Osteoblast (primary cell): Measurements from ENCODE around the gene SGPP2. TPM values are rescaled to one million over a fixed set of nuclear protein-coding genes. Genes with fewer than 3 reads are reported as not detected.
"Not testable (repeated sequence)": the region's sequence is repeated elsewhere in the genome, so short reads cannot be mapped to it uniquely, and the experiment has no call there.

Experiments
- DNase-seq: peaks from one replicate; pipeline ENCODE4 v3.0.0; 2011; ENCODE audit warnings: low spot score, mixed read lengths; ENCODE audit not compliant: insufficient read length; ENCODE audit errors: missing footprints
- H2AFZ ChIP-seq: 2 replicates; pipeline ENCODE4 v1.6.0; 2011; ENCODE audit warnings: mild to moderate bottlenecking, low read length
- H3K27ac ChIP-seq: 2 replicates; pipeline ENCODE4 v1.5.1; 2011; ENCODE audit warnings: mild to moderate bottlenecking, low read depth, low read length, moderate library complexity
- H3K27me3 ChIP-seq: 2 replicates; pipeline ENCODE4 v1.6.0; 2012; ENCODE audit warnings: mild to moderate bottlenecking, control low read depth, inconsistent platforms, low read length, moderate library complexity; ENCODE audit not compliant: insufficient read depth
- H3K36me3 ChIP-seq: 2 replicates; pipeline ENCODE4 v1.5.1; 2011; ENCODE audit warnings: mild to moderate bottlenecking, low read length, control low read depth, moderate library complexity; ENCODE audit not compliant: insufficient read depth
- H3K4me1 ChIP-seq: 2 replicates; pipeline ENCODE4 v1.5.1; 2011; ENCODE audit warnings: mild to moderate bottlenecking, low read length, control low read depth, moderate library complexity; ENCODE audit not compliant: insufficient read depth
- H3K4me2 ChIP-seq: 2 replicates; pipeline ENCODE4 v1.6.0; 2011; ENCODE audit warnings: mild to moderate bottlenecking, low read length; ENCODE audit not compliant: insufficient read depth
- H3K4me3 ChIP-seq: fragments of 200-600 bp; sonication (generic); 3 replicates; pipeline ENCODE4 v1.5.1; 2012; ENCODE audit warnings: mild to moderate bottlenecking, low read length, inconsistent platforms; ENCODE audit not compliant: insufficient read depth
- H3K79me2 ChIP-seq: 2 replicates; pipeline ENCODE4 v1.6.0; 2012; ENCODE audit warnings: mild to moderate bottlenecking, low read length, control low read depth, inconsistent platforms; ENCODE audit not compliant: insufficient read depth
- H3K9me3 ChIP-seq: 2 replicates; pipeline ENCODE4 v1.5.1; 2011; ENCODE audit warnings: low read depth, low read length, control low read depth
- H4K20me1 ChIP-seq: 2 replicates; pipeline ENCODE4 v1.6.0; 2012; ENCODE audit warnings: mild to moderate bottlenecking, low read length, control low read depth; ENCODE audit not compliant: insufficient read depth
- total RNA-seq: library from RNA; depleted of rRNA; stranded (reverse); fragments of >200 nt; gene quantifications from 2 replicates; pipeline ENCODE4 v1.2.3, GENCODE V29; 2012
- TF ChIP-seq, protein P1 (sequence below): IDR thresholded peaks from 2 replicates; pipeline ENCODE4 v1.5.1; 2011; ENCODE audit warnings: mild to moderate bottlenecking, low read depth, low read length, moderate library complexity; ENCODE audit errors: extremely low read depth

SGPP2 gene
- total RNA-seq, 1 donor: not detected

- no peaks in the 10 kb centered on the region for H3K79me2 ChIP-seq
- no peak overlapping the region for H3K27ac ChIP-seq
- no peak overlapping the region for H3K4me2 ChIP-seq
- H3K36me3 ChIP-seq: no peaks in the 10 kb centered on the region
- no peak for DNase-seq
- no peaks in the 10 kb centered on the region for H3K4me1 ChIP-seq
- TF ChIP-seq, protein P1, sequence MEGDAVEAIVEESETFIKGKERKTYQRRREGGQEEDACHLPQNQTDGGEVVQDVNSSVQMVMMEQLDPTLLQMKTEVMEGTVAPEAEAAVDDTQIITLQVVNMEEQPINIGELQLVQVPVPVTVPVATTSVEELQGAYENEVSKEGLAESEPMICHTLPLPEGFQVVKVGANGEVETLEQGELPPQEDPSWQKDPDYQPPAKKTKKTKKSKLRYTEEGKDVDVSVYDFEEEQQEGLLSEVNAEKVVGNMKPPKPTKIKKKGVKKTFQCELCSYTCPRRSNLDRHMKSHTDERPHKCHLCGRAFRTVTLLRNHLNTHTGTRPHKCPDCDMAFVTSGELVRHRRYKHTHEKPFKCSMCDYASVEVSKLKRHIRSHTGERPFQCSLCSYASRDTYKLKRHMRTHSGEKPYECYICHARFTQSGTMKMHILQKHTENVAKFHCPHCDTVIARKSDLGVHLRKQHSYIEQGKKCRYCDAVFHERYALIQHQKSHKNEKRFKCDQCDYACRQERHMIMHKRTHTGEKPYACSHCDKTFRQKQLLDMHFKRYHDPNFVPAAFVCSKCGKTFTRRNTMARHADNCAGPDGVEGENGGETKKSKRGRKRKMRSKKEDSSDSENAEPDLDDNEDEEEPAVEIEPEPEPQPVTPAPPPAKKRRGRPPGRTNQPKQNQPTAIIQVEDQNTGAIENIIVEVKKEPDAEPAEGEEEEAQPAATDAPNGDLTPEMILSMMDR: no peak
- H4K20me1 ChIP-seq: no peaks in the 10 kb centered on the region
- no peak overlapping the region for H2AFZ ChIP-seq
- H3K9me3 ChIP-seq: no peaks in the 10 kb centered on the region
- no peak overlapping the region for H3K4me3 ChIP-seq
- H3K27me3 ChIP-seq: no peaks in the 10 kb centered on the region
Measured at GRCh38 chr2:222433332-222434173, 9.2 kb downstream of the SGPP2 start.

- no peak overlapping the region for H3K4me3 ChIP-seq
- H3K36me3 ChIP-seq: no peaks in the 10 kb centered on the region
- no peaks in the 10 kb centered on the region for H3K4me1 ChIP-seq
- H4K20me1 ChIP-seq: no peaks in the 10 kb centered on the region
- H3K9me3 ChIP-seq: no peaks in the 10 kb centered on the region
- DNase-seq: no peak
- H3K79me2 ChIP-seq: no peaks in the 10 kb centered on the region
- TF ChIP-seq, protein P1: no peak
- H2AFZ ChIP-seq: no peak overlapping the region
- H3K27ac ChIP-seq: no peak overlapping the region
- H3K27me3 ChIP-seq: no peaks in the 10 kb centered on the region
- H3K4me2 ChIP-seq: no peak overlapping the region
Measured at GRCh38 chr2:222434204-222434603, 9.9 kb downstream of the SGPP2 start.

DNA sequence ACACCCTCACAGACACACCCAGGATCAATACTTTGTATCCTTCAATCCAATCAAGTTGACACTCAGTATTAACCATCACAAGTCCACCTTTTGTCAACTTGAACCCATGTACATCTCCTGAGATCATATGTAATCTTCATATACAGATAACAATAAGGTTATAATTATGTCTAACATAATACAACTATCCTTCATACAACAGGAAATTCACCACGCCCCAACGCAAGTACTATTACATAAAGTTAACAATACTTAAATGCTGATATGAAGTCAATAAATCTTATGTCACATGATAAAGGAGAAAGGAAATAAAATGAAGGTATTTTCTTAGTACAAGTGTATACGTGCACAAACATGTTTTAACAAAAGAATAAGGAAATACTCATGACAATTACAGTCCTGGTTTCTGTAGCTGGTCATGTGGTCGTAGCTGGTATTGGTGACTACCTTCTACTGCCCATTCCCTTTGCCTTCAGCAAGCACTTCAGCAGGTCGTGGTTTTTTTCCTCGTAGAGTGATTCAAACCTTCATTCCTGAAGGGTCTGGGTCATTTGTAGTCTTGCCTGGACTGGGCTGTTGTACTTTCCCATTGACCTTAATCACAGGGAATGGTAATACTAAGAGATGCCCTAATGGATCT is 11.2 kb downstream of the SGPP2 start:
- H3K4me1 ChIP-seq, H2AFZ ChIP-seq, DNase-seq, H3K4me3 ChIP-seq, H3K9me3 ChIP-seq, H3K79me2 ChIP-seq, H3K4me2 ChIP-seq, H3K27me3 ChIP-seq, H3K36me3 ChIP-seq, H4K20me1 ChIP-seq, H3K27ac ChIP-seq: not testable (repeated sequence)

GRCh38 chr2:222436040-222436413 is 11.7 kb downstream of the SGPP2 start:
- no peaks in the 10 kb centered on the region for H4K20me1 ChIP-seq
- no peaks in the 10 kb centered on the region for H3K79me2 ChIP-seq
- H3K4me1 ChIP-seq: no peaks in the 10 kb centered on the region
- no peaks in the 10 kb centered on the region for H3K36me3 ChIP-seq
- H3K27me3 ChIP-seq: no peaks in the 10 kb centered on the region
- TF ChIP-seq, protein P1: no peak
- no peak overlapping the region for H3K4me2 ChIP-seq
- H3K9me3 ChIP-seq: no peaks in the 10 kb centered on the region
- H3K27ac ChIP-seq: no peak overlapping the region
- no peak overlapping the region for H2AFZ ChIP-seq
- no peak for DNase-seq
- H3K4me3 ChIP-seq: no peak overlapping the region
